LNCAP (cell line): Measurements from ENCODE around the gene KDM2B.

Experiments used
- CTCF ChIP-seq: fragments of 450-650 bp; IDR thresholded peaks from 2 replicates; pipeline ENCODE4 v1.5.1; 2017; ENCODE audit warnings: mild to moderate bottlenecking

KDM2B gene

DNA sequence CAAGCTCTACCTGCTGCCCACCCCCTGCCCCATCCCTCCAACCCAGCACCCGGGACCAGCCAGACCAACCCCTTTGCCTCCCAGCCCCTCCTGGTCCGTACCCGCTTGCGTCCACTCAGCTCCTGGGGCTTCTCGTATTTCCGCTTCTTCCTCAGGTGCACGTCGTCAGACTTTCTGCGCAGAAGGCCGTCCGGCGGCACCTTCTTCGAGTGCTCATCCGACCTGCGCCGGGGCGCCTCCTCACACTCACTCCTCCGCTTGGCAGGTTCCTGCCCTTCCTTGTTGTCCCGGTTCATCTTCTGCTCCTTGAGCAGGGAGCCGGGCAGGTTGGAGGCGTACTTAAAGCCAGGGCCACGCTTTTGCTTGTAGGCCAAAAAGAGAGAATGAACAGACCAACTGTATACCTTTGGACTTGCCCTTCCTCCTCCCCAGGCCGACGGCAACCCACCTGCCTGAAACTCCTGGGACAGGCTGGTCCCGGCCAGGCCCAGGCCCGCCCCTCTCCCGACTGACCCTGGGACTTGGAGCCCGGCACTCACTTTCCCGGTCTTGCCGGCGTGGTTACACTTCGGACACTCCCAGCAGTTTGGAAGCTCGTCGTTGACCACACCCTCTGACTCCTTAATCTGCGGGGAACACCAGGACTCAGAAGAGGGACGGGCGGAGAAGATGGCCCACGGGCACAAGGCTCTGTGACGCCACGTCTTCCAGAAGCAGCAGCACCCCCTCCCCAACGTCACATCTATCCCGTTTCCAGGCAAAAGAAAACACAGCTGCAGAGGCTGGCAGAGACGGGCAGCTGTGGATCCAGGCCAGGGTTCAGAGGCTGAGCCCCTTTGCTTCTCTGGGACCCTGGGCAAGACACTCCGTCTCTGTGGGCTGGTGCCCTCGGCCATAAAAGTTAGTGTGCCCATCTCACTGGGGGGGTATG is 136.6 kb downstream of the KDM2B start:
- TF ChIP-seq CTCF: no peak

- TF ChIP-seq CTCF: peak; percentile 93
Observed at GRCh38 chr12:121443193-121443870, 137.5 kb downstream of the KDM2B start.

DNA sequence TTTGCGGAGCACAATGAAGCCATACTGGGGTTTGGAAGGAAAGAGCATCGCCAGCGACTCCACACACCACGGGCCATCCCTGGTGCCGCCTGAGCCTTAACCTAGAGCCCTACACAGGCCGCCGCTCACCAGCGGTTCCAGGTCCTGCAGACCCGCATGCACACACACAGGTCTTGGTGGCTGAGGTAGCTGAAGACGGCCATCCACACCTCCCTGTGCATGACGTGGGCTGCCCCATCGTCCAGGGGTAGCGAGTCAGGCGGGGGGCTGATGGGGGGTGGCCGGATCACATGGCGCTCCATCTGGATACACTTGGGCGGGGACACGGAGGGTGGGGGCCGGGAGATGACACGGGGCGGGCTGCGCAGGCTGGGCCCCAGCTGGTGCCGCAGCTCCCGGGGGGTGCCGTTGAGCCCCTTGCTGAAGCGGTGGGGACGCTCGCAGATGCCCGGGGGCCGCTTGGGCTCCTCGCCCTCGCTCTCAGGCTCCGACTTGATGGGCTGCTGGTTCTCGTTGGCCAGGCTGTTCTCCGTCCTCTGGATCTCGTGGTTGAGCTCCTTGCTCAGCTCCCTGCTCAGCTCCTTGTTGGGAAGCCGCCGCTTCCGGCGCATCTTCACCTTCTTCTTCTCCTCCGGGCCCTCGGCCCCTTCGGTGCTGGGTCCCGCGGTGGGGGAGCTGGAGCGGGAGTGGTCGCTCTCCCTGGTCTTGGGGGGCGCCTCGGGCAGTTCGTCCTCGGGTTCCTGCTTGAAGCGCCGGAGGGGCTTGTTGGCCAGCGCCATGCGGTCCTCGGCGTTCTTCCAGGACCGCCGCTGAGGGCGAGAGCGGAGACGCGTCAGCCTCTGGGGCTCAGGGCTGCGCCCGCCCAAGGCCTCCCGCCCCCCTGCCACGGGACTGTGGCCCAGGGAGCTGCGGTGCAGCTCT is 138.5 kb downstream of the KDM2B start:
- TF ChIP-seq CTCF: no peak

DNA sequence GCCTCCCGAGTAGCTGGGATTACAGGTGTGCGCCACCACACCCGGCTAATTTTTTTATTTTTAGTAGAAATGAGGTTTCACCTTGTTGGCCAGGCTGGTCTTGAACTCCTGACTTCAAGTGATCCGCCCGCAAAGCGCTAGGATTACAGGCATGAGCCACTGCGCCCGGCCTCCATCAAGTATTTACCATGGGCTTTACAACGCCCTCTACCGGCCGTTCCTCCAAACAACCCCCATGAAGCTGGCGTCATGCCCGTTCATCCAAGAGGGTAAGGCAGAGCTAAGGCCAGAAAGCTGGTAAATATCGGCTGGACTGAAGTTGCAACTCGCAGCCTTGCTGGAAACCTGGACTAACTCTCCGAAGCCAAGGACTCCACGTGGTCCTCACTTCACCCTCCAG is 139.3 kb downstream of the KDM2B start:
- peak; percentile 40; the same call in 1 of the 2 replicates for TF ChIP-seq CTCF

GRCh38 chr12:121440768-121441167 is 140.1 kb downstream of the KDM2B start:
- TF ChIP-seq CTCF: no peak

- TF ChIP-seq CTCF: no peak
Observed at GRCh38 chr12:121439715-121440114, 141.1 kb downstream of the KDM2B start.

- TF ChIP-seq CTCF: no peak
Observed at GRCh38 chr12:121438905-121439304, 141.9 kb downstream of the KDM2B start.
